ENCODE measurements around the gene POU2F3.

Gene POU2F3

GRCh38 chr11:120226714-120227113, 13.2 kb upstream of the POU2F3 start:
- DNase-seq = no peak

GRCh38 chr11:120227228-120227852, 12.6 kb upstream of the POU2F3 start:
- DNase-seq = no peak

- DNase-seq = no peak
These were observed 11.1 kb upstream of the POU2F3 start for GRCh38 chr11:120228794-120229384.

GRCh38 chr11:120229451-120230424, 10.2 kb upstream of the POU2F3 start:
- no peak for DNase-seq

- DNase-seq = no peak
These were observed 9.4 kb upstream of the POU2F3 start for GRCh38 chr11:120230433-120231071.

GRCh38 chr11:120231963-120232362, 8.0 kb upstream of the POU2F3 start:
- DNase-seq = no peak

GRCh38 chr11:120233207-120233803, 6.6 kb upstream of the POU2F3 start:
- DNase-seq = no peak

- DNase-seq = peak; percentile 18
These were observed 4.8 kb upstream of the POU2F3 start for GRCh38 chr11:120235024-120235628.

GRCh38 chr11:120236169-120237107, 3.5 kb upstream of the POU2F3 start:
- DNase-seq = no peak

GRCh38 chr11:120238968-120239620, 846 bp upstream of the POU2F3 start:
- no peak for DNase-seq

GRCh38 chr11:120240866-120241265, 926 bp downstream of the POU2F3 start:
- no peak for DNase-seq

GRCh38 chr11:120241277-120241676, 1.3 kb downstream of the POU2F3 start:
- DNase-seq = no peak

GRCh38 chr11:120243221-120243620, 3.3 kb downstream of the POU2F3 start:
- no peak for DNase-seq

GRCh38 chr11:120244476-120245365, 4.8 kb downstream of the POU2F3 start:
- DNase-seq = no peak

GRCh38 chr11:120245434-120245833, 5.5 kb downstream of the POU2F3 start:
- no peak for DNase-seq

- no peak for DNase-seq
These were observed 8.8 kb downstream of the POU2F3 start for GRCh38 chr11:120248551-120249278.

- DNase-seq = no peak
These were observed 9.6 kb downstream of the POU2F3 start for GRCh38 chr11:120249279-120250262.

All from effector CD4-positive, alpha-beta T cell (primary cell).